Gastroesophageal sphincter (tissue), 3 donors: ENCODE results near the gene CLIP1.

Source experiments
- EP300 ChIP-seq: sonication (generic); formaldehyde crosslinking; IDR thresholded peaks from one replicate; pipeline ENCODE4 v1.6.1; 2017; ENCODE audit warnings: antibody characterized with exemption, mild to moderate bottlenecking
- POLR2AphosphoS5 ChIP-seq: sonication (generic); formaldehyde crosslinking; IDR thresholded peaks from one replicate; pipeline ENCODE4 v1.6.1; 2017; ENCODE audit warnings: antibody characterized with exemption
- TF ChIP-seq, protein P1 (sequence below), 4 experiments: fragments of 200-600 bp in 2 of 4; fragments of 450-650 bp in 2 of 4; sonication (generic) in 1 of 4; IDR thresholded peaks; one replicate each; pipeline ENCODE4 v1.5.1; 2017 to 2019; ENCODE audit warnings: antibody characterized with exemption in 4 of 4, mild to moderate bottlenecking in 2 of 4, moderate library complexity in 2 of 4

DNA sequence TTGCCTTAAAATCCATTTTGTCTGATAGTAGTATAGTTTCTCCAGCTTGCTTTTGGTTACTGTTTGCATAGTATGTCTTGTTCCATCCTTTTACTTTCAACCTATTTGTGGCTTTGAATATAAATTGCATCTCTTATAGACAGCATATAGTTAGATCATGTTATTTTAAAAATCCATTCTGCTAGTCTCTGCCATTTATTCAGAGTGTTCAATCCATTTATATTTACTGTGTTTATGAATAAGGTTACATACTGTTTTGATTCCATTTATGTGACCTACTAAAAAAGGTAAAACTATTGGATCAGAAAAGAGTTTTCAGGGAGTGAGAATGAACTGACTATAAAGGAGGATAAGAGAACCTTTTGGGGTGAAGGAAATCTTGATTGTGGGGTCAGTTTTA is 126.6 kb downstream of the CLIP1 start:
- TF ChIP-seq POLR2AphosphoS5 (no peak), EP300 (no peak)
- TF ChIP-seq, protein P1, sequence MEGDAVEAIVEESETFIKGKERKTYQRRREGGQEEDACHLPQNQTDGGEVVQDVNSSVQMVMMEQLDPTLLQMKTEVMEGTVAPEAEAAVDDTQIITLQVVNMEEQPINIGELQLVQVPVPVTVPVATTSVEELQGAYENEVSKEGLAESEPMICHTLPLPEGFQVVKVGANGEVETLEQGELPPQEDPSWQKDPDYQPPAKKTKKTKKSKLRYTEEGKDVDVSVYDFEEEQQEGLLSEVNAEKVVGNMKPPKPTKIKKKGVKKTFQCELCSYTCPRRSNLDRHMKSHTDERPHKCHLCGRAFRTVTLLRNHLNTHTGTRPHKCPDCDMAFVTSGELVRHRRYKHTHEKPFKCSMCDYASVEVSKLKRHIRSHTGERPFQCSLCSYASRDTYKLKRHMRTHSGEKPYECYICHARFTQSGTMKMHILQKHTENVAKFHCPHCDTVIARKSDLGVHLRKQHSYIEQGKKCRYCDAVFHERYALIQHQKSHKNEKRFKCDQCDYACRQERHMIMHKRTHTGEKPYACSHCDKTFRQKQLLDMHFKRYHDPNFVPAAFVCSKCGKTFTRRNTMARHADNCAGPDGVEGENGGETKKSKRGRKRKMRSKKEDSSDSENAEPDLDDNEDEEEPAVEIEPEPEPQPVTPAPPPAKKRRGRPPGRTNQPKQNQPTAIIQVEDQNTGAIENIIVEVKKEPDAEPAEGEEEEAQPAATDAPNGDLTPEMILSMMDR (IDR thresholded peaks at IDR 0.05): no peak
